Measurements from ENCODE around the gene CST1. TPM values are rescaled to one million over a fixed set of nuclear protein-coding genes. Genes with fewer than 3 reads are reported as not detected.
"Not testable (repeated sequence)": the region's sequence is repeated elsewhere in the genome, so short reads cannot be mapped to it uniquely, and the experiment has no call there.

Gene CST1
- total RNA-seq, 1 donor from 2014 or later, result not detected

DNA sequence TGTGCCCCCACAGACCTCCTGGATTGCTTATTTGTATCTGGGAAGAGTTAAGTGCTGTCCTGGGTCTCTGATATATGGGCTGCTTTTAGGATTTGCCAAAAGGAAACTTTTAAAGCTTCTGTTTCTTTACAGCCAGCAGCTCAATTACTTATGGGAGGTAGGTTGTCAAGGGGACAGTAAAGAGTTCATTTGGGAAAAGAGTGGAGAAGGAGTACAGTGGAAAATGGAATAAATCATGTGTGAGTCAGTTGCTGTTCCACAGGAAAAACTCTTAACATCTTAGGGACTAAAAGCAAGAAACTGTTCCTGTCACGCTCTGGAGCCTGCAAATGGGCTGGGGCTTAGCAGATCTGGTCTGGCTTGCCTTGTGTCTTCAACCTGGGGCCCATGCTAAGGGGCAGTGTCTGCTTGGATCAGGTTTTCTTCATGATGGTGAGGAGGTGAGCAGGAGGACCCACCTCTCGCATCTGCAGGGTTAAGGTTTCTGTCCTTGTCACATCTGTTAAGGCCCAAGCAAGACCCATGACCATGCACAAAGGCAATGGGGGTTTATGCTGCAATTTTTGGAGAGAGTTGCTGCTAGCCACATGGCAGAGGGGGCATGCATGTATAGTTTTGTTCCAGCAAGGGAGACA, 8.7 kb upstream of the CST1 start:
- no peak overlapping the region for H3K4me3 ChIP-seq (ENCODE audit: low read depth, low read length)
- FAIRE-seq (no peak), DNase-seq (ENCODE audit: low read depth) (no peak)
- no peaks in the 10 kb centered on the region for H3K36me3 ChIP-seq (ENCODE audit: control insufficient read depth, insufficient read depth, low read length)
- no peaks in the 10 kb centered on the region for H3K27me3 ChIP-seq (ENCODE audit: control insufficient read depth, insufficient read depth, low read length)
- TF ChIP-seq, protein P1, sequence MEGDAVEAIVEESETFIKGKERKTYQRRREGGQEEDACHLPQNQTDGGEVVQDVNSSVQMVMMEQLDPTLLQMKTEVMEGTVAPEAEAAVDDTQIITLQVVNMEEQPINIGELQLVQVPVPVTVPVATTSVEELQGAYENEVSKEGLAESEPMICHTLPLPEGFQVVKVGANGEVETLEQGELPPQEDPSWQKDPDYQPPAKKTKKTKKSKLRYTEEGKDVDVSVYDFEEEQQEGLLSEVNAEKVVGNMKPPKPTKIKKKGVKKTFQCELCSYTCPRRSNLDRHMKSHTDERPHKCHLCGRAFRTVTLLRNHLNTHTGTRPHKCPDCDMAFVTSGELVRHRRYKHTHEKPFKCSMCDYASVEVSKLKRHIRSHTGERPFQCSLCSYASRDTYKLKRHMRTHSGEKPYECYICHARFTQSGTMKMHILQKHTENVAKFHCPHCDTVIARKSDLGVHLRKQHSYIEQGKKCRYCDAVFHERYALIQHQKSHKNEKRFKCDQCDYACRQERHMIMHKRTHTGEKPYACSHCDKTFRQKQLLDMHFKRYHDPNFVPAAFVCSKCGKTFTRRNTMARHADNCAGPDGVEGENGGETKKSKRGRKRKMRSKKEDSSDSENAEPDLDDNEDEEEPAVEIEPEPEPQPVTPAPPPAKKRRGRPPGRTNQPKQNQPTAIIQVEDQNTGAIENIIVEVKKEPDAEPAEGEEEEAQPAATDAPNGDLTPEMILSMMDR (IDR thresholded peaks at IDR 0.05; ENCODE audit: insufficient read depth, low read length, severe bottlenecking), result no peak

DNA sequence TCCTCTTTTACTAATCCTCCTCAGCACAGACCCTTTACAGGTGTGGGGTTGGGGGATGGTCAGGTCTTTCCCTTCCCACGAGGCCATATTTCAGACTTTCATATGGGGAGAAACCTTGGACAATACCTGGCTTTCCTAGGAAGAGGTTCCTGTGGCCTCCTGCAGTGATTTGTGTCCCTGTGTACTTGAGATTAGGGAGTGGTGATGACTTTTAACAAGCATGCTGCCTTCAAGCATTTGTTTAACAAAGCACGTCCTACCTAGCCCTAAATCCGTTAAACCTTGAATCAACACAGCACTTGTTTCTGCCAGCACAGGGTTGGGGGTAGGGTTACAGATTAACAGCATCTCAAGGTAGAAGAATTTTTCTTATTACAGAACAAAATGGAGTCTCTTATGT, 6.1 kb upstream of the CST1 start:
- not testable (repeated sequence) for H3K4me3 ChIP-seq (ENCODE audit: low read depth, low read length); FAIRE-seq; DNase-seq (ENCODE audit: low read depth); H3K27me3 ChIP-seq (ENCODE audit: control insufficient read depth, insufficient read depth, low read length); H3K36me3 ChIP-seq (ENCODE audit: control insufficient read depth, insufficient read depth, low read length)

- H3K36me3 ChIP-seq (ENCODE audit: control insufficient read depth, insufficient read depth, low read length); DNase-seq (ENCODE audit: low read depth); H3K4me3 ChIP-seq (ENCODE audit: low read depth, low read length); FAIRE-seq; H3K27me3 ChIP-seq (ENCODE audit: control insufficient read depth, insufficient read depth, low read length): not testable (repeated sequence)
These were observed 4.4 kb upstream of the CST1 start for GRCh38 chr20:23755131-23755611.

DNA sequence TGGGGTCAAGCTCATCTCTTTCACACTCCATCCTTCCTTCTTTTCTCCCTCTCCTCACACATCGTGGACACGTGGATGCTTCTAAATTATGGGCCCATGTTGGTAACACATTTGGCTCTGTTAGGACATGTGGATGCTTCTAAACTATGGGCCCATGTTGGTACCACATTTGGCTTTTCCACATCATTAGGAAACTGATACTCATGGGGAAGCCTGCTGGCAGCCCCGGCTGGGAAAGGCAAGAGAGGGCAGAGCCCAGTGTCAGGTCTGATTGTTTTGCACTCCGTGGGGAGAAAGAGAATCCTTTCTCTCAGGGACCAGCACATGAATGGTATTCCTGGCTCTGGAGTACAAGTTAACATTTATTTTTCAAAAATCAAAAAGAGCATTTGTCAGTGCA, 4.0 kb upstream of the CST1 start:
- no peaks in the 10 kb centered on the region for H3K36me3 ChIP-seq (ENCODE audit: control insufficient read depth, insufficient read depth, low read length)
- H3K27me3 ChIP-seq (ENCODE audit: control insufficient read depth, insufficient read depth, low read length), result no peaks in the 10 kb centered on the region
- TF ChIP-seq, protein P1 (IDR thresholded peaks at IDR 0.05; ENCODE audit: insufficient read depth, low read length, severe bottlenecking), result no peak
- FAIRE-seq (no peak), DNase-seq (ENCODE audit: low read depth) (no peak)
- H3K4me3 ChIP-seq (ENCODE audit: low read depth, low read length), result no peak overlapping the region

- no peak for FAIRE-seq
- DNase-seq (ENCODE audit: low read depth), result no peak
- H3K27me3 ChIP-seq (ENCODE audit: control insufficient read depth, insufficient read depth, low read length), result no peaks in the 10 kb centered on the region
- H3K36me3 ChIP-seq (ENCODE audit: control insufficient read depth, insufficient read depth, low read length), result no peaks in the 10 kb centered on the region
- H3K4me3 ChIP-seq (ENCODE audit: low read depth, low read length), result no peak overlapping the region
- TF ChIP-seq, protein P1 (IDR thresholded peaks at IDR 0.05; ENCODE audit: insufficient read depth, low read length, severe bottlenecking), result no peak
These were observed 2.9 kb upstream of the CST1 start for GRCh38 chr20:23753589-23753988.

DNA sequence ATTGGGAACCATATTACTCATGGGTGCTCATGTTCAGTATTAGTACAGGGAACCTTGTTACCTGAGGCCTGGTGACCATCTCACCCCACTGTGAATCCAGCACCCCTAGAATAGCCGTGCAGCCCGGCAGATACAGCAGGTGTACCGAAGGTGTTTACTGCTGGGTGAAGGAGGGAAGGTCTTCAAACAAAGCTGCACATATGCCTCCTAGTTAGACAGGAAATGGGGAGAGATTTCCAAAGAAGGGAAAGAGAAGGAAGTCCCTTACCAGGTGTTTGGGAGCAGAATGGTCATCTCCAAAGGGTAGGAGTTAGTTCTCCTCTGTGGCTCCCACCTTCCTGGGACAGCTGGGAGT, 2.4 kb upstream of the CST1 start:
- no peaks in the 10 kb centered on the region for H3K27me3 ChIP-seq (ENCODE audit: control insufficient read depth, insufficient read depth, low read length)
- no peaks in the 10 kb centered on the region for H3K36me3 ChIP-seq (ENCODE audit: control insufficient read depth, insufficient read depth, low read length)
- FAIRE-seq, result no peak
- H3K4me3 ChIP-seq (ENCODE audit: low read depth, low read length), result no peak overlapping the region
- DNase-seq (ENCODE audit: low read depth), result no peak
- TF ChIP-seq, protein P1 (IDR thresholded peaks at IDR 0.05; ENCODE audit: insufficient read depth, low read length, severe bottlenecking), result no peak

Measured in bronchial epithelial cell (primary cell).